HK-2 (cell line): Measurements from ENCODE around the gene STARD7.

Source experiments
- DNase-seq: peaks from one replicate; pipeline ENCODE4 v3.0.0-alpha.2; 2018; ENCODE audit not compliant: unreplicated experiment

Gene STARD7

DNA sequence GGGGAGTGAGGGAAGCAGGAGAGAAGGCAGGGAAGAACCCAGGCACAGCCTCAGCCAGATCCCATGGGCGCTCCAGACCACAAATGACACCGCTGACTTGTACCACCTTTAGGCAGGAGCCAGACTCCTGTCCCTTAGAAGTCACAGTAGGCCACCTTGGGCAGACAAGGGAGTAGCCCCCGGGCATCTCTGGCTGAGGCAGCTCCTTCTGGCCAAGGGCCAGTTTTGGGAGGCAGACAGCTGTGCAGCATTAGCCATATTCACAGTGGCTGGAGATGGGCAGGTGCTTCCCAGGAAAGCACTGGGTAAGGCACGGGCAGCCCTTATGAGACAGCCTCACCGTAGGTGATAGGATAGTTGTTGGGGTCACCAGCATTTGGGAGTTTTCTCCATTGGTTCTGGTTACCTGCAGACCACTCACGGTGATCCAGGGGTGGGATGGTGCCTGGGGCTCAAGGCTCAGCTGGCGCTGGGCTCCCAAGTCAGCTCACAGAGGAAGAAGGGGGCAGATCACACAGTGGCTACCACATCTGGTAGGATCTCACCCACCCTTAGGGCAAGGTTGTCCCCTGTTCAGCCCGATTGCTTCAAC, 72.4 kb downstream of the STARD7 start:
- no peak for DNase-seq

DNA sequence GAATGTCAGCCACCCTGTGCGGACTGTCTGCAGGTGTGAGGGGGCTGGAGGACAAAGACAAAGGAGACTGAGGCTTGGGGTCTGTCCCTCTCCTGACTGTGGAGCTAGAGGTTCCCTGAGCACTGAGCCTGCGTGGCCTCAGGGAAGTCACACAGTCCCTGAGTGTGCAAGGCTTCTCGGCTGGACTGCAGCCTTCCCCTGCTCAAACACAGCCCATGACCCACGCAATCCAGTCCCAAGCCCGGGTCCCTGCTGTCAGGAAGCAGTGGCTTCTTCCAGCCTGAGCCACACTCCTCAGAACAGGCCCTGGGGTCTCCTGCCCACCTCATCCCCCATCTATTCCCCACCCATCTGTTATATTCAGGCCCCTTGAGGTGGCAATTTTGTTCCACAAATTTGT, 73.0 kb downstream of the STARD7 start:
- DNase-seq = no peak

GRCh38 chr2:96135171-96135570, 73.5 kb downstream of the STARD7 start:
- DNase-seq = no peak
